SU-DHL-6 (cell line): ENCODE data around the gene ETS1.

ENCODE experiments used
- CTCF ChIP-seq: fragments of 200-600 bp; sonication (generic); IDR thresholded peaks from one replicate; pipeline ENCODE4 v1.5.1; 2017; ENCODE audit warnings: antibody characterized with exemption, mild to moderate bottlenecking, low read length, moderate library complexity; ENCODE audit not compliant: insufficient read depth, poor library complexity, severe bottlenecking
- EZH2phosphoT487 ChIP-seq: fragments of 200-600 bp; sonication (generic), shearing (Covaris generic); conservative IDR thresholded peaks from 2 replicates; pipeline ENCODE4 v1.6.1; 2018; ENCODE audit warnings: mild to moderate bottlenecking, antibody characterized with exemption, low read length, moderate library complexity, mixed read lengths

GRCh38 chr11:128518493-128519207 is 68.7 kb downstream of the ETS1 start:
- TF ChIP-seq CTCF, result no peak
- no peak for TF ChIP-seq EZH2phosphoT487
